Measurements from ENCODE around the gene SH3D19.

- TF ChIP-seq, protein P1, sequence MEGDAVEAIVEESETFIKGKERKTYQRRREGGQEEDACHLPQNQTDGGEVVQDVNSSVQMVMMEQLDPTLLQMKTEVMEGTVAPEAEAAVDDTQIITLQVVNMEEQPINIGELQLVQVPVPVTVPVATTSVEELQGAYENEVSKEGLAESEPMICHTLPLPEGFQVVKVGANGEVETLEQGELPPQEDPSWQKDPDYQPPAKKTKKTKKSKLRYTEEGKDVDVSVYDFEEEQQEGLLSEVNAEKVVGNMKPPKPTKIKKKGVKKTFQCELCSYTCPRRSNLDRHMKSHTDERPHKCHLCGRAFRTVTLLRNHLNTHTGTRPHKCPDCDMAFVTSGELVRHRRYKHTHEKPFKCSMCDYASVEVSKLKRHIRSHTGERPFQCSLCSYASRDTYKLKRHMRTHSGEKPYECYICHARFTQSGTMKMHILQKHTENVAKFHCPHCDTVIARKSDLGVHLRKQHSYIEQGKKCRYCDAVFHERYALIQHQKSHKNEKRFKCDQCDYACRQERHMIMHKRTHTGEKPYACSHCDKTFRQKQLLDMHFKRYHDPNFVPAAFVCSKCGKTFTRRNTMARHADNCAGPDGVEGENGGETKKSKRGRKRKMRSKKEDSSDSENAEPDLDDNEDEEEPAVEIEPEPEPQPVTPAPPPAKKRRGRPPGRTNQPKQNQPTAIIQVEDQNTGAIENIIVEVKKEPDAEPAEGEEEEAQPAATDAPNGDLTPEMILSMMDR (IDR thresholded peaks at IDR 0.05), result no peak
- no peak for TF ChIP-seq EP300 (IDR thresholded peaks at IDR 0.05)
These were observed 120.4 kb downstream of the SH3D19 start for GRCh38 chr4:151204925-151205524.
